Non-pigmented ciliary epithelial cell (primary cell): ENCODE data around the gene AKR7A2.

Source experiments
- DNase-seq: peaks from one replicate; pipeline ENCODE4 v3.0.0-alpha.2; 2010; ENCODE audit warnings: low read depth

The AKR7A2 gene

GRCh38 chr1:19311931-19312781, at the start of gene AKR7A2, which contains the start of gene SLC66A1:
Gene AKR7A2 (minus strand): TSS chr1:19312144. CDS start chr1:19312124, 20 bp downstream.
Gene SLC66A1 (plus strand): TSS chr1:19312326. CDS start chr1:19317678, 5,352 bp downstream.
- DNase-seq, result no peak

- no peak for DNase-seq
Observed at GRCh38 chr1:19360843-19361610, 49.1 kb upstream of the AKR7A2 start.

GRCh38 chr1:19360432-19360831, 48.5 kb upstream of the AKR7A2 start:
- DNase-seq, result no peak

- DNase-seq, result no peak
Observed at GRCh38 chr1:19360016-19360415, 48.1 kb upstream of the AKR7A2 start.

- no peak for DNase-seq
Observed at GRCh38 chr1:19359357-19359756, 47.4 kb upstream of the AKR7A2 start.

- no peak for DNase-seq
Observed at GRCh38 chr1:19358710-19359109, 46.8 kb upstream of the AKR7A2 start.

GRCh38 chr1:19357299-19357986, 45.5 kb upstream of the AKR7A2 start:
- no peak for DNase-seq

- no peak for DNase-seq
Observed at GRCh38 chr1:19356266-19356665, 44.3 kb upstream of the AKR7A2 start.

- DNase-seq, result no peak
Observed at GRCh38 chr1:19354531-19354981, 42.6 kb upstream of the AKR7A2 start.

- no peak for DNase-seq
Observed at GRCh38 chr1:19353596-19353995, 41.7 kb upstream of the AKR7A2 start.

- no peak for DNase-seq
Observed at GRCh38 chr1:19352839-19353238, 40.9 kb upstream of the AKR7A2 start.

GRCh38 chr1:19351873-19352272, 39.9 kb upstream of the AKR7A2 start:
- DNase-seq, result no peak

GRCh38 chr1:19350566-19350965, 38.6 kb upstream of the AKR7A2 start:
- no peak for DNase-seq

- no peak for DNase-seq
Observed at GRCh38 chr1:19349999-19350398, 38.1 kb upstream of the AKR7A2 start.

GRCh38 chr1:19348441-19349198, 36.7 kb upstream of the AKR7A2 start:
- DNase-seq, result no peak

- no peak for DNase-seq
Observed at GRCh38 chr1:19347533-19348172, 35.7 kb upstream of the AKR7A2 start.

- no peak for DNase-seq
Observed at GRCh38 chr1:19346026-19346425, 34.1 kb upstream of the AKR7A2 start.

- DNase-seq, result no peak
Observed at GRCh38 chr1:19345391-19345790, 33.4 kb upstream of the AKR7A2 start.

GRCh38 chr1:19344831-19345230, 32.9 kb upstream of the AKR7A2 start:
- DNase-seq, result no peak

- no peak for DNase-seq
Observed at GRCh38 chr1:19344372-19344810, 32.4 kb upstream of the AKR7A2 start.
